Activated CD8-positive, alpha-beta memory T cell treated with anti-CD3 and anti-CD28 coated beads for 36 hours (primary cell): ENCODE results near the gene TMEM117. TPM values are rescaled to one million over a fixed set of nuclear protein-coding genes. Genes with fewer than 3 reads are reported as not detected.
"Not testable (repeated sequence)": the region's sequence is repeated elsewhere in the genome, so short reads cannot be mapped to it uniquely, and the experiment has no call there.

Source experiments
- CTCF ChIA-PET: fragments of 350-600 bp; sonication (Branson Sonifier 250); formaldehyde crosslinking; loops from one replicate; lab custom pipeline; 2021; ENCODE audit warnings: antibody characterized with exemption; lab: Charles Lee
- POLR2A ChIA-PET: fragments of 350-600 bp; sonication (Branson Sonifier 250); formaldehyde crosslinking; loops from one replicate; lab custom pipeline; 2021; ENCODE audit warnings: antibody characterized with exemption; lab: Charles Lee
- total RNA-seq, 2 experiments: library from RNA; stranded (reverse); gene quantifications; one replicate each; pipeline ENCODE4 v1.2.3, GENCODE V29; 2021

The TMEM117 gene
- total RNA-seq, 2 experiments from 2014 or later = 1.3 to 1.5 TPM

GRCh38 chr12:43832463-43833168 lies 3.3 kb upstream of the TMEM117 start:
- POLR2A ChIA-PET = interaction anchor here (0.6 kb wide), 1 partner anchor 1729 kb away, joined by 3 read pairs; no protein-coding TSS in a partner anchor
- CTCF ChIA-PET = interaction anchor here (1.0 to 1.6 kb wide), 2 partner anchors 24 to 26 kb away, joined by 3 to 5 read pairs; partner anchors contain the start of gene TWF1

- ChIA-PET POLR2A (interaction anchor here (0.6 to 2.1 kb wide), 4 partner anchors 20 to 76 kb away, joined by 3 to 10 read pairs (median 4); partner anchors contain the start of gene TWF1), CTCF (interaction anchor here (0.8 kb wide), 1 partner anchor 29 kb away, joined by 3 read pairs; the partner anchor contains the start of gene TWF1)
Measured at GRCh38 chr12:43835264-43835655, 621 bp upstream of the TMEM117 start.

GRCh38 chr12:43836475-43836989 lies 651 bp downstream of the TMEM117 start:
- CTCF ChIA-PET = no interaction called here
- POLR2A ChIA-PET = interaction anchor here (0.6 to 2.1 kb wide), 2 partner anchors 30 to 47 kb away, joined by 3 to 10 read pairs; partner anchors contain the start of gene TWF1

DNA sequence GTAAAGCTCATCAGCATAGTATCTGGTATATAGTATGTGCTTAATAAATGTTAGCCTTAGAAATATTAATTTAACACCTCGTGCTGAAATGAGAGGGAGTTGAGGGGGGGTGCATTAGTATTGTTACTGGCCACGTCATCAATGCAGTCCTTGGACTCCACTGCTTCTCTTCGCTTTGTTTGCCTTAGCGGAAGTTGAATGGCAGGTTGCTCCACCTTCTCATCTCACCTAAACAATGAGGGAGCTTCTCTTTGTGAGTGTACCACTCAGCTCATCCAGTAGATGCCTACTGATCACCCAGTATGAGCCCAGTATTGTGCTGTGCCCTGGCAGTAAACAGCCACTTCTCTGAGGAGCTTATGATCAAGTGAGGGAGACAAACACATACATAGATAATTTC lies 4.5 kb downstream of the TMEM117 start:
- ChIA-PET POLR2A (interaction anchor here (0.6 kb wide), 1 partner anchor 32 kb away, joined by 4 read pairs; no protein-coding TSS in a partner anchor), CTCF (interaction anchor here (0.9 kb wide), 1 partner anchor 42 kb away, joined by 3 read pairs; no protein-coding TSS in a partner anchor)

DNA sequence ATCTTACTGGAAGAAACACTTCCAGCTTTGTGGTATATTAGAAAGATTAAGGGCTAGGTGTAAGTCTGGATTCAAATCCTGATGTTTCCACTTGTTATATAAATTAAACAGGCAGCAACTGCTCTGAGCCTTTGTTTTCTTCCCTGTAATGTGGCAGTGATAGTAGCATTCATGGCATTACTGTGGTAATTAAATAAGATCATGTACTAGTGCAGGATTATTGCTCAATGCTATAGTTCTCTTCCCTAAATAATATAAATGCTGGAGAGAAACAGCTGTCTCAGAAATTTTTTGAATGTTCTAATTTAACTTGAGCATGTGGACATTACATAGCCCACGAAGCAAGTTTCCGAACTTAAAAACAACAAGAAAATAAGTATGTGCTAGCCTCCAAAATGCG lies 5.4 kb downstream of the TMEM117 start:
- CTCF ChIA-PET = no interaction called here
- POLR2A ChIA-PET = no interaction called here

GRCh38 chr12:43842259-43842658 lies 6.4 kb downstream of the TMEM117 start:
- ChIA-PET CTCF (no interaction called here), POLR2A (no interaction called here)

- CTCF ChIA-PET, POLR2A ChIA-PET: not testable (repeated sequence)
Measured at GRCh38 chr12:43847425-43848225, 11.7 kb downstream of the TMEM117 start.

DNA sequence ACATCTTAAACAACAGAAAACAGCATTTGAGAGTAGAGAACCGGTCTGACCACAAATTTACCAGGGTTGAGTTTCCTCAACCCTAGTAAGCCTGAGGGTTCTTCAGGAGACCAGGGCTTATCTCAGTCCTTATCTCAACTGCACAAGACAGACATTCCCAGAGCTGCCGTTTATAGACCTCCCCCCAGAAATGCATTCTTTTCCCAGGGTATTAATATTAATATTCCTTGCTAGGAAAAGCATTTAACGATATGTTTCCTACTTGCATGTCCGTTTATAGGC lies 12.3 kb downstream of the TMEM117 start:
- ChIA-PET CTCF (no interaction called here), POLR2A (no interaction called here)

- ChIA-PET POLR2A (no interaction called here), CTCF (no interaction called here)
Measured at GRCh38 chr12:43848786-43849185, 12.9 kb downstream of the TMEM117 start.

DNA sequence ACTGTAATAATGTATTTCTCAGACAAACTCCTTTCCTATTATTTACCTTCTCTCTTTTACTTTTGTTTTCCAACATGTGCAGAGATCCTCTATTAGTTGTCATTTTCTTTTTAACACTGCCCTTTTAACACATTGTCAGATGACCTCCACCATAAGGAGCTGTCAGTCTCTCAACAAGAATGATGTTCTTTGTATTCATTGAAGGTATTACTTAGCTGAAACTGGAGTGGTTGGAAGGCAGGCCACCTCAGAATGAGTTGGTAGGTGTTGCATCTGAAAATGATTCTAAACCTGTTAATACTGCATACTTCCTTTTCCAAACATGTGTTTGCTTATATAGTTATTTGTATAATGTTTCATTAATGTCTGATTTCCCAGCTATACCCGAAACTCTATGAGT lies 16.9 kb downstream of the TMEM117 start:
- CTCF ChIA-PET = no interaction called here
- POLR2A ChIA-PET = no interaction called here

- ChIA-PET CTCF (no interaction called here), POLR2A (interaction anchor here (0.6 kb wide), 1 partner anchor 1543 kb away, joined by 4 read pairs; no protein-coding TSS in a partner anchor)
Measured at GRCh38 chr12:43856972-43857371, 21.1 kb downstream of the TMEM117 start.

DNA sequence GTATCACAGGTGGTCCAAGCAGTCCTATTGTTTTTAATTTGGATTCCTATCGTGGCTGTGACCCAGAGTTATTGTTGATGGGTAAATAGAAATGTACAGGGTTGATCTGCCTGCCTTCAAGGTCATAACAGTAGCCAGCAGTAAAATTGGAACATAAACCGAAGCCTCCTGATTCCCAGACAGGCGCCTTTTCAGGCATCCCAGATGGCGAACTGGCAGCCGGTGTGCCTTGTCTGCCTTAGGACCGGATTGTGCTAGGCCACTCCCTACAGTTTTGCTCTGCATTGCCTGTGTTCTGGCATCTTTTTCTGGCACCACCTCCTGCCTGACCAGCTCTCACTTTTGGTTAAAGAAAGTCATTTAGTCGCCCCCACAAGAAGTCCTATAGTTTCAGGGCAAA lies 22.2 kb downstream of the TMEM117 start:
- ChIA-PET CTCF (no interaction called here), POLR2A (no interaction called here)

DNA sequence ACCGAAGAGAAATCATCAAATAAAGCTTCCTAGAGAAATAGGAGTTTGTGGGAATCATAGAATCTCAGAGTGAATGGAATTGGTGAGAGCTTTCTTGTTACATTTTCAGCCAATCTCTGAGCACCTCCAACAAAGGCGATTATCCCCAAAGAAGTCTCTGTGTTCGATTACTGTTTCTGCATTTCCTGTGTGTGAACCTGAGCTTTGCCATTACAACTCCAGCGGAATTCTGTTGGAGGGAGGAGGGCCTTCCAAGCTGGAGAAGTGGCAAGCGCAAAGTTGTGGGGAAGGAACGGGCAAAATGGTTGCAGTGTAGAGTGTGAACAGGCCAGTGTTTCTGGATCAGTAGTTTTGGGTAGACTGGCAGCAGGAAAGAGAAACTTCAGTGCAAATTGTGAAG lies 23.1 kb downstream of the TMEM117 start:
- POLR2A ChIA-PET = no interaction called here
- CTCF ChIA-PET = no interaction called here

DNA sequence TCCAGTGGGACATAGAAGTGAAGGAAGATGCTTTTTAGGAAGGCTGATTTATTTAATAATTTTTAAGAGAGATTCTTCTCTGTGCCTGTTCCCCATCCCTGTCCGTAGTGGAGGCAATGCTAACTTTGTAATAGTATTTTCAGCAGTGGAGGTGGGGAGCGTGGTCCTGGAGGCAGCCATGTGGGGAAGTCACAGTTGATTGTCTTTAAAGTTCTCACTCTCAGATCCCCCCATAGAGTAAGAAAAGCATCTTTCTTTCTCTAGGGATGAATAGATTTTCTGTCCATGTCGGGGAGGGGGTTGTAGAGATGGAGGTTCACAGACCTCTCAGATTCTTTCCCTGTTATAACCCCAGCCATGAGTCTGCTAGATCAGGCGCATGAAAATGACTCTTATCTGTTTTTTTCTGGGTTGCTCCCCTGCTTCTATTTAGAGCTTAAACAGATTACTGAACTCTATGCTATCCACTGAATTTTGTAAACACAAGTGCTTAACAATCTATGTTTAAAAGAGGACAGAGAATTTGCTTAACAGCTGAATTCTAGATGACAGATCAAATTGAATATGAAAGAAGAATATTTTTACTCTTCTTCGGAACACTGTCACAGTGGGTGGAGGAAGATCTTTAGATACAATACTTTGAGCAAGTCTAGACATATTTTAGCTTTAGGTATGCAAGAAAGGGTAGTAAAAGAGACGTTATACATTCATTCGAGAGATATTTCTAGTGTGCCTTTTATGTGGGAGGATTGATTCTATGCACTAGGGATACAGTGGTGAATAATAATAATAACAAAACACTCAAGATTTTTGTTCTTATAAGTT lies 25.3 kb downstream of the TMEM117 start:
- CTCF ChIA-PET = no interaction called here
- POLR2A ChIA-PET = no interaction called here

- POLR2A ChIA-PET = no interaction called here
- CTCF ChIA-PET = no interaction called here
Measured at GRCh38 chr12:43861840-43862150, 25.9 kb downstream of the TMEM117 start.

- ChIA-PET CTCF (no interaction called here), POLR2A (interaction anchor here (0.6 kb wide), 1 partner anchor 130 kb away, joined by 4 read pairs; no protein-coding TSS in a partner anchor)
Measured at GRCh38 chr12:43863770-43864366, 28.0 kb downstream of the TMEM117 start.

GRCh38 chr12:43864557-43864956 lies 28.7 kb downstream of the TMEM117 start:
- POLR2A ChIA-PET = interaction anchor here (0.6 kb wide), 1 partner anchor 131 kb away, joined by 4 read pairs; no protein-coding TSS in a partner anchor
- CTCF ChIA-PET = not testable (repeated sequence)

- ChIA-PET POLR2A (no interaction called here), CTCF (no interaction called here)
Measured at GRCh38 chr12:43869184-43869583, 33.3 kb downstream of the TMEM117 start.

- CTCF ChIA-PET, POLR2A ChIA-PET: not testable (repeated sequence)
Measured at GRCh38 chr12:43869765-43870164, 33.9 kb downstream of the TMEM117 start.
